ENCODE results near the gene LTF. TPM values are rescaled to one million over a fixed set of nuclear protein-coding genes. Genes with fewer than 3 reads are reported as not detected.
A peak's percentile ranks its signal among the peaks of the same experiment; 100 is the strongest.

LTF gene
- total and polyA plus RNA-seq, 2 of the 13 experiments (the other 11 are each of a cell fraction or from before 2014, with no cell fraction given): not detected

DNA sequence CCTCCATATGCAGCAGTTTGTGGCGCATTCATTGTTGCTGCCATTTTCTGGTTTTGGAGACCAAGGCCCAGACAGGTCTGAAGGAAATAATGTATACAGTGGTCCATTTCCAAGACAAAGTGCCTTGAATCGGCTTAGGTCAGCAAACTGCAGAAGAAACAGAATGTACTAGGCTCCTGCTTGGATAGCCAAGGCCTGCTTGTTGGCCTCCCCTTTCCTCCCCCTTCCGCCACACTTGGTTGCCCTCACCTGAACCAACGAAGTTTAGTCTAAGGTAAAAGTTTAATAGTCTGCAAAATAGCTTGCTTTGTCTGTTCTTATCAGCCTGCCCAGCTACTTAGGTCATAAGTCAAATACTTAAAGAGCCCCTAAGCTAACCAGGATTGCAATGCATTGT is 21.1 kb upstream of the LTF start (continued):
- TF ChIP-seq, protein P1, sequence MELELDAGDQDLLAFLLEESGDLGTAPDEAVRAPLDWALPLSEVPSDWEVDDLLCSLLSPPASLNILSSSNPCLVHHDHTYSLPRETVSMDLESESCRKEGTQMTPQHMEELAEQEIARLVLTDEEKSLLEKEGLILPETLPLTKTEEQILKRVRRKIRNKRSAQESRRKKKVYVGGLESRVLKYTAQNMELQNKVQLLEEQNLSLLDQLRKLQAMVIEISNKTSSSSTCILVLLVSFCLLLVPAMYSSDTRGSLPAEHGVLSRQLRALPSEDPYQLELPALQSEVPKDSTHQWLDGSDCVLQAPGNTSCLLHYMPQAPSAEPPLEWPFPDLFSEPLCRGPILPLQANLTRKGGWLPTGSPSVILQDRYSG (CRISPR knock-in tag; IDR thresholded peaks at IDR 0.05): no peak

DNA sequence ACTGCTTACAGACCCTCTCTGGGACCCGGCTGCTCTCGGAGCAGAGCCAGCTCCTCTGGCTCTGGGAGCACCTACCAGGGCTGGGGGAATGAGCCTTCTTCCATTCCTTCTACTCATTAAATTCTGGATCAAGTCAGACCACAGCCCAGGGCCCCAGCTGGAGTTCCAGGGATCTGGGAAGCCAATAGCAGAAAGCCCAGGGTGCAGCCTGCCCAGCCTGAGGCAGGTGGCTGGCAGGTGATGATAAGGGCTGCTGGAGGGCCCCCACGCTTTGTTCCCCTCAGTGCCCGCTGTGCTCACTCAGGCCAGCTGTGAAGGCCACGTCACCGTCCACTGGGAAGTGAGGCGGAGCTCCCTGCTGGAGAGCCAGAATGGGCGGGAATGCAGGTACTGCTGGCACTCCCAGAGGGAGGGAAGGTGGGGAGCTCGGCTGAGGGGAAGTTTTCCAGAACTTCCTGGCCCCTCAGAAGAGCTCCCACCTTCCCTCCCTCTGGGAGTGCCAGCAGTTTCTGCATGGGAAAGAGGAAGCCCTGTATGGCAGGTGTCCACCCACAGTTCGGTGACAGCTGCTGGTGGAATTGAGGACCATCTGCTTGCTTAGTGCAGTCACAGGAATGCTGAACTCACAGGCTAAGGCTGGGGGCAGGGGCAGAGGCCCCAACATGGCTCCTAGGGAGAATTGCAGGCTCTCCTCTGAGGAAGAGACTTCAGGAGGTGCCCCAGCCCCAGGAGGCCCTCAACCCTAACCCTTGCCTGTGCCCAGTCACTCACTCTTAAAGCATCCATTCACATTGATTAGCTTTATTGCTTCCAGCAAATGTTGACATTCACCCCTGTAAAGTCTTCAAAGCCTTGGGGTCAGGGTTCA is 20.4 kb upstream of the LTF start:
- Histone ChIP-seq H3K27ac (ENCODE audit: extremely low read length, insufficient read depth, low read length) (no peak overlapping the region), H2AFZ (ENCODE audit: low read length) (no peak overlapping the region), H3K4me1 (ENCODE audit: insufficient read depth, low read length) (peaks cover 14% of the 10 kb centered on the region), H3K4me3 (replicated peaks in 1 of 3; ENCODE audit: insufficient read depth in 1 of 3, low read depth in 2 of 3, low read length in 3 of 3) (no peak overlapping the region), H3K79me2 (ENCODE audit: insufficient read depth, low read length) (no peaks in the 10 kb centered on the region), H3K9ac (ENCODE audit: insufficient read depth, low read depth, low read length) (no peak overlapping the region), H3K4me2 (ENCODE audit: low read depth, low read length) (peak overlapping the region; percentile 52), H3K36me3 (replicated peaks in 1 of 2; ENCODE audit: control insufficient read depth in 1 of 2, insufficient read depth in 2 of 2, low read length in 2 of 2) (no peaks in the 10 kb centered on the region), H3K27me3 (ENCODE audit: control insufficient read depth in 1 of 2, insufficient read depth in 2 of 2, low read length in 2 of 2) (no peaks in the 10 kb centered on the region), H3K9me3 (ENCODE audit: low read length) (no peaks in the 10 kb centered on the region), H4K20me1 (ENCODE audit: insufficient read depth, low read length) (no peaks in the 10 kb centered on the region)
- DNase-seq (ENCODE audit: low spot score) (no peak), FAIRE-seq (no peak), ATAC-seq (peak; percentile 48)
- no TSS peak for BruUV-seq (replicated peaks)
- in situ Hi-C loops (cut with HindIII; ENCODE audit: extremely low pct_ligation_motif_present, low pct_unique_long_range_greater_than_20kb) (loop anchor here (10.0 kb wide), 1 partner anchor 180 kb away; no protein-coding TSS in a partner anchor), intact Hi-C loops (cut with micrococcal nuclease; ENCODE audit: unreplicated experiment) (no loop called here)
- ChIA-PET POLR2A (interaction anchor here (1.4 kb wide), 1 partner anchor 73 kb away, joined by 5 read pairs; no protein-coding TSS in a partner anchor), CTCF (ENCODE audit: low intra/inter-chr PET ratio, low total read pairs) (no interaction called here)
- WGBS (ENCODE audit: low lambda C conversion rate): 6% methylated on average over 3 of the region's 10 CpGs
- TF ChIP-seq, protein P2, sequence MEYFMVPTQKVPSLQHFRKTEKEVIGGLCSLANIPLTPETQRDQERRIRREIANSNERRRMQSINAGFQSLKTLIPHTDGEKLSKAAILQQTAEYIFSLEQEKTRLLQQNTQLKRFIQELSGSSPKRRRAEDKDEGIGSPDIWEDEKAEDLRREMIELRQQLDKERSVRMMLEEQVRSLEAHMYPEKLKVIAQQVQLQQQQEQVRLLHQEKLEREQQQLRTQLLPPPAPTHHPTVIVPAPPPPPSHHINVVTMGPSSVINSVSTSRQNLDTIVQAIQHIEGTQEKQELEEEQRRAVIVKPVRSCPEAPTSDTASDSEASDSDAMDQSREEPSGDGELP (IDR thresholded peaks at IDR 0.05; ENCODE audit: borderline replicate concordance, low read depth): peak; percentile 51; the same call in 1 of the 2 replicates
- no peak for TF ChIP-seq ZNF790 (CRISPR knock-in tag; IDR thresholded peaks at IDR 0.05; ENCODE audit: borderline replicate concordance)
- no peak for TF ChIP-seq TGIF2 (CRISPR knock-in tag; IDR thresholded peaks at IDR 0.05)
- TF ChIP-seq ZNF20 (CRISPR knock-in tag; IDR thresholded peaks at IDR 0.05): no peak
- TF ChIP-seq, protein P3, sequence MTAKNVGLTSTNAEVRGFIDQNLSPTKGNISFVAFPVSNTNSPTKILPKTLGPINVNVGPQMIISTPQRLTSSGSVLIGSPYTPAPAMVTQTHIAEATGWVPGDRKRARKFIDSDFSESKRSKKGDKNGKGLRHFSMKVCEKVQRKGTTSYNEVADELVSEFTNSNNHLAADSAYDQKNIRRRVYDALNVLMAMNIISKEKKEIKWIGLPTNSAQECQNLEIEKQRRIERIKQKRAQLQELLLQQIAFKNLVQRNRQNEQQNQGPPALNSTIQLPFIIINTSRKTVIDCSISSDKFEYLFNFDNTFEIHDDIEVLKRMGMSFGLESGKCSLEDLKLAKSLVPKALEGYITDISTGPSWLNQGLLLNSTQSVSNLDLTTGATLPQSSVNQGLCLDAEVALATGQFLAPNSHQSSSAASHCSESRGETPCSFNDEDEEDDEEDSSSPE (CRISPR knock-in tag; IDR thresholded peaks at IDR 0.05): peak; percentile 30; the same call in 1 of the 2 replicates
- TF ChIP-seq LCORL (IDR thresholded peaks at IDR 0.05): no peak
- no peak for TF ChIP-seq LCORL (CRISPR knock-in tag; IDR thresholded peaks at IDR 0.05)
- TF ChIP-seq, protein P4, sequence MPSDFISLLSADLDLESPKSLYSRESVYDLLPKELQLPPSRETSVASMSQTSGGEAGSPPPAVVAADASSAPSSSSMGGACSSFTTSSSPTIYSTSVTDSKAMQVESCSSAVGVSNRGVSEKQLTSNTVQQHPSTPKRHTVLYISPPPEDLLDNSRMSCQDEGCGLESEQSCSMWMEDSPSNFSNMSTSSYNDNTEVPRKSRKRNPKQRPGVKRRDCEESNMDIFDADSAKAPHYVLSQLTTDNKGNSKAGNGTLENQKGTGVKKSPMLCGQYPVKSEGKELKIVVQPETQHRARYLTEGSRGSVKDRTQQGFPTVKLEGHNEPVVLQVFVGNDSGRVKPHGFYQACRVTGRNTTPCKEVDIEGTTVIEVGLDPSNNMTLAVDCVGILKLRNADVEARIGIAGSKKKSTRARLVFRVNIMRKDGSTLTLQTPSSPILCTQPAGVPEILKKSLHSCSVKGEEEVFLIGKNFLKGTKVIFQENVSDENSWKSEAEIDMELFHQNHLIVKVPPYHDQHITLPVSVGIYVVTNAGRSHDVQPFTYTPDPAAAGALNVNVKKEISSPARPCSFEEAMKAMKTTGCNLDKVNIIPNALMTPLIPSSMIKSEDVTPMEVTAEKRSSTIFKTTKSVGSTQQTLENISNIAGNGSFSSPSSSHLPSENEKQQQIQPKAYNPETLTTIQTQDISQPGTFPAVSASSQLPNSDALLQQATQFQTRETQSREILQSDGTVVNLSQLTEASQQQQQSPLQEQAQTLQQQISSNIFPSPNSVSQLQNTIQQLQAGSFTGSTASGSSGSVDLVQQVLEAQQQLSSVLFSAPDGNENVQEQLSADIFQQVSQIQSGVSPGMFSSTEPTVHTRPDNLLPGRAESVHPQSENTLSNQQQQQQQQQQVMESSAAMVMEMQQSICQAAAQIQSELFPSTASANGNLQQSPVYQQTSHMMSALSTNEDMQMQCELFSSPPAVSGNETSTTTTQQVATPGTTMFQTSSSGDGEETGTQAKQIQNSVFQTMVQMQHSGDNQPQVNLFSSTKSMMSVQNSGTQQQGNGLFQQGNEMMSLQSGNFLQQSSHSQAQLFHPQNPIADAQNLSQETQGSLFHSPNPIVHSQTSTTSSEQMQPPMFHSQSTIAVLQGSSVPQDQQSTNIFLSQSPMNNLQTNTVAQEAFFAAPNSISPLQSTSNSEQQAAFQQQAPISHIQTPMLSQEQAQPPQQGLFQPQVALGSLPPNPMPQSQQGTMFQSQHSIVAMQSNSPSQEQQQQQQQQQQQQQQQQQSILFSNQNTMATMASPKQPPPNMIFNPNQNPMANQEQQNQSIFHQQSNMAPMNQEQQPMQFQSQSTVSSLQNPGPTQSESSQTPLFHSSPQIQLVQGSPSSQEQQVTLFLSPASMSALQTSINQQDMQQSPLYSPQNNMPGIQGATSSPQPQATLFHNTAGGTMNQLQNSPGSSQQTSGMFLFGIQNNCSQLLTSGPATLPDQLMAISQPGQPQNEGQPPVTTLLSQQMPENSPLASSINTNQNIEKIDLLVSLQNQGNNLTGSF (CRISPR knock-in tag; IDR thresholded peaks at IDR 0.05): no peak

Measured in HepG2 (cell line).